Astrocyte (in vitro differentiated cells and primary cell): Measurements from ENCODE around the gene NPL.

Experiments
- EZH2 ChIP-seq: IDR thresholded peaks from 2 replicates; pipeline ENCODE4 v1.6.1; 2012; ENCODE audit warnings: mild to moderate bottlenecking, low read length, inconsistent platforms; ENCODE audit not compliant: insufficient read depth
- TF ChIP-seq, protein P1 (sequence below): IDR thresholded peaks from 2 replicates; pipeline ENCODE4 v1.5.1; 2011; ENCODE audit warnings: low read depth, mild to moderate bottlenecking, inconsistent platforms, low read length, moderate library complexity; ENCODE audit not compliant: insufficient read depth

DNA sequence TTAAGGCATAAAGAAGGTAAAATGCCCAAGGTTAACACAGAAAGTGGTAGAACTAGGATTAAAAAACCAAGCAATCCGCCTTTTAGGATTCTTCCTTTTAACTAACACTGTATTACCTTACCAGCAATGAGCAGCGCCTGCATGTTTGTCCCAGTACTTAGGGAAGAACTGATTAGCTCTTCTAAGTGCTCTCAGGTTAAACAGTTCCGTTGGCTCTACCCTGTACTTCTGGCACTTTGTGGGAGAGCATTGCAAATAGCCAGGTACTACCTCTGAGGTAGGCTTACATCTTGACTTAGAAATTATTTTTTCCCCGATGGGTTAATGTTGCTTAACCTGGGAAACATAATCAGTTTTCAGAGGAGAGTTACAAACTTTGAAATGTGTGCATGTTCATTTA lies 71.1 kb downstream of the NPL start:
- TF ChIP-seq, protein P1, sequence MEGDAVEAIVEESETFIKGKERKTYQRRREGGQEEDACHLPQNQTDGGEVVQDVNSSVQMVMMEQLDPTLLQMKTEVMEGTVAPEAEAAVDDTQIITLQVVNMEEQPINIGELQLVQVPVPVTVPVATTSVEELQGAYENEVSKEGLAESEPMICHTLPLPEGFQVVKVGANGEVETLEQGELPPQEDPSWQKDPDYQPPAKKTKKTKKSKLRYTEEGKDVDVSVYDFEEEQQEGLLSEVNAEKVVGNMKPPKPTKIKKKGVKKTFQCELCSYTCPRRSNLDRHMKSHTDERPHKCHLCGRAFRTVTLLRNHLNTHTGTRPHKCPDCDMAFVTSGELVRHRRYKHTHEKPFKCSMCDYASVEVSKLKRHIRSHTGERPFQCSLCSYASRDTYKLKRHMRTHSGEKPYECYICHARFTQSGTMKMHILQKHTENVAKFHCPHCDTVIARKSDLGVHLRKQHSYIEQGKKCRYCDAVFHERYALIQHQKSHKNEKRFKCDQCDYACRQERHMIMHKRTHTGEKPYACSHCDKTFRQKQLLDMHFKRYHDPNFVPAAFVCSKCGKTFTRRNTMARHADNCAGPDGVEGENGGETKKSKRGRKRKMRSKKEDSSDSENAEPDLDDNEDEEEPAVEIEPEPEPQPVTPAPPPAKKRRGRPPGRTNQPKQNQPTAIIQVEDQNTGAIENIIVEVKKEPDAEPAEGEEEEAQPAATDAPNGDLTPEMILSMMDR: no peak
- no peak for TF ChIP-seq EZH2
